ENCODE data around the gene TPP1. TPM values are rescaled to one million over a fixed set of nuclear protein-coding genes. Genes with fewer than 3 reads are reported as not detected.
A peak's percentile ranks its signal among the peaks of the same experiment; 100 is the strongest.

Gene TPP1
- total and polyA plus RNA-seq, 2 of the 13 experiments (the other 11 are each of a cell fraction or from before 2014, with no cell fraction given), result 13.9 to 74.6 TPM

GRCh38 chr11:6619004-6619745 lies at the start of gene TPP1 (continued):
- TF ChIP-seq FOXC1 (CRISPR knock-in tag; IDR thresholded peaks at IDR 0.05; ENCODE audit: borderline replicate concordance), result no peak
- no peak; the same call in 1 of the 2 replicates for TF ChIP-seq ARID5B (CRISPR knock-in tag; IDR thresholded peaks at IDR 0.05)
- TF ChIP-seq NRL (CRISPR knock-in tag; IDR thresholded peaks at IDR 0.05; ENCODE audit: borderline replicate concordance), result no peak
- no peak for TF ChIP-seq EED (CRISPR knock-in tag; IDR thresholded peaks at IDR 0.05)
- no peak for TF ChIP-seq PAF1 (CRISPR knock-in tag; IDR thresholded peaks at IDR 0.05)
- TF ChIP-seq ZC3H13 (CRISPR knock-in tag; IDR thresholded peaks at IDR 0.05), result no peak
- TF ChIP-seq GMEB2 (CRISPR knock-in tag; IDR thresholded peaks at IDR 0.05; ENCODE audit: low read depth), result no peak
- no peak for TF ChIP-seq KIAA2018 (CRISPR knock-in tag; IDR thresholded peaks at IDR 0.05; ENCODE audit: borderline replicate concordance)
- TF ChIP-seq ZNF33B (CRISPR knock-in tag; IDR thresholded peaks at IDR 0.05), result no peak
- TF ChIP-seq SAP130 (CRISPR knock-in tag; IDR thresholded peaks at IDR 0.05; ENCODE audit: low read depth), result peak; percentile 97
- TF ChIP-seq HNRNPH1 (optimal IDR thresholded peaks at IDR 0.05; ENCODE audit: low read depth, low read length), result no peak
- no peak; the same call in 1 of the 2 replicates for TF ChIP-seq HCFC1 (IDR thresholded peaks at IDR 0.05; ENCODE audit: low read depth, low read length)
- TF ChIP-seq ZBTB3 (CRISPR knock-in tag; IDR thresholded peaks at IDR 0.05; ENCODE audit: borderline replicate concordance, low read depth), result no peak
- TF ChIP-seq CENPBD1 (CRISPR knock-in tag; IDR thresholded peaks at IDR 0.05; ENCODE audit: borderline replicate concordance, low read depth), result no peak
- no peak for TF ChIP-seq ZNF530 (CRISPR knock-in tag; IDR thresholded peaks at IDR 0.05; ENCODE audit: low read depth)

All from HepG2 (cell line).